ENCODE measurements around the gene PCNX2. TPM values are rescaled to one million over a fixed set of nuclear protein-coding genes. Genes with fewer than 3 reads are reported as not detected.

Gene PCNX2
- total RNA-seq, 1 experiment from 2014 or later: 15.0 TPM

- H3K9me3 Mint-ChIP-seq (ENCODE audit: unreplicated experiment): peaks cover 9% of the 10 kb centered on the region
- intact Hi-C loops (cut with micrococcal nuclease; ENCODE audit: unreplicated experiment): no loop called here
- peaks cover 2% of the 10 kb centered on the region; the same call in 1 of the 2 replicates for H3K9me3 ChIP-seq
- TF ChIP-seq, protein P1, sequence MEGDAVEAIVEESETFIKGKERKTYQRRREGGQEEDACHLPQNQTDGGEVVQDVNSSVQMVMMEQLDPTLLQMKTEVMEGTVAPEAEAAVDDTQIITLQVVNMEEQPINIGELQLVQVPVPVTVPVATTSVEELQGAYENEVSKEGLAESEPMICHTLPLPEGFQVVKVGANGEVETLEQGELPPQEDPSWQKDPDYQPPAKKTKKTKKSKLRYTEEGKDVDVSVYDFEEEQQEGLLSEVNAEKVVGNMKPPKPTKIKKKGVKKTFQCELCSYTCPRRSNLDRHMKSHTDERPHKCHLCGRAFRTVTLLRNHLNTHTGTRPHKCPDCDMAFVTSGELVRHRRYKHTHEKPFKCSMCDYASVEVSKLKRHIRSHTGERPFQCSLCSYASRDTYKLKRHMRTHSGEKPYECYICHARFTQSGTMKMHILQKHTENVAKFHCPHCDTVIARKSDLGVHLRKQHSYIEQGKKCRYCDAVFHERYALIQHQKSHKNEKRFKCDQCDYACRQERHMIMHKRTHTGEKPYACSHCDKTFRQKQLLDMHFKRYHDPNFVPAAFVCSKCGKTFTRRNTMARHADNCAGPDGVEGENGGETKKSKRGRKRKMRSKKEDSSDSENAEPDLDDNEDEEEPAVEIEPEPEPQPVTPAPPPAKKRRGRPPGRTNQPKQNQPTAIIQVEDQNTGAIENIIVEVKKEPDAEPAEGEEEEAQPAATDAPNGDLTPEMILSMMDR (IDR thresholded peaks at IDR 0.05; ENCODE audit: insufficient read depth in 1 of 2, low read depth in 1 of 2, low read length in 1 of 2, severe bottlenecking in 1 of 2, unreplicated experiment in 1 of 2): no peak
- DNase-seq: no peak
- H3K27me3 ChIP-seq (replicated peaks; ENCODE audit: control insufficient read depth, insufficient read depth, low read length): no peaks in the 10 kb centered on the region
- ChIA-PET POLR2A (no interaction called here), CTCF (no interaction called here)
- H3K27me3 Mint-ChIP-seq (ENCODE audit: insufficient read depth, unreplicated experiment): no peaks in the 10 kb centered on the region
- peaks cover 16% of the 10 kb centered on the region for H3K36me3 Mint-ChIP-seq (ENCODE audit: insufficient read depth, unreplicated experiment)
- H3K4me3 ChIP-seq (ENCODE audit: low read depth, low read length): no peak overlapping the region
- peaks cover 7% of the 10 kb centered on the region for H3K4me1 Mint-ChIP-seq (ENCODE audit: low read depth, unreplicated experiment)
- no peak overlapping the region for H3K4me3 Mint-ChIP-seq (ENCODE audit: unreplicated experiment)
- no peak overlapping the region for H3K27ac Mint-ChIP-seq (ENCODE audit: unreplicated experiment)
- no peaks in the 10 kb centered on the region; the same call in none of the 2 replicates for H3K36me3 ChIP-seq (ENCODE audit: control insufficient read depth, insufficient read depth, low read length)
- H3K4me1 ChIP-seq: peaks cover 7% of the 10 kb centered on the region
- BruUV-seq (replicated peaks): no TSS peak
These were observed 332.5 kb downstream of the PCNX2 start for GRCh38 chr1:232962761-232963745.

DNA sequence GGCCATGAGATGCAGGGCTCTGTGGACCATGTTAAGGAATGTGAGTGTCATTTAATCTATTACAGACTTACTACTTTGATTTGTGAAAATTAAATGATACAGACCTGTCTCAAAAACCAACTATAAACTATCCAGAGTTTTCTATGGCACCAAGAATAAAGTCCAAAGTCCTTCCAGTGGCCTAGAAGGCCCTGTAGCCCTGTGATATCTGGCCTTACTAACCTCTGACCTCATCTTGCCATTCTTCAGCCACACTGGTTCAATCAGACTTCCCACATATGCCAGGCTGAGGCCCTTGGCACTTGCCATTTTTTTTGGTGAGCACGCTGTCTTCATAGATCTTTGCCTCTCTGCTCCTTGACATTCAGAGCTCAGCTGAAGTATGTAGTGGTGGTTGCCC lies 337.5 kb downstream of the PCNX2 start:
- Mint-ChIP-seq H3K4me1 (ENCODE audit: low read depth, unreplicated experiment) (peaks cover under 1% of the 10 kb centered on the region), H3K36me3 (ENCODE audit: insufficient read depth, unreplicated experiment) (peaks cover 23% of the 10 kb centered on the region), H3K4me3 (ENCODE audit: unreplicated experiment) (no peak overlapping the region), H3K9me3 (ENCODE audit: unreplicated experiment) (peaks cover 20% of the 10 kb centered on the region), H3K27ac (ENCODE audit: unreplicated experiment) (no peak overlapping the region), H3K27me3 (ENCODE audit: insufficient read depth, unreplicated experiment) (no peaks in the 10 kb centered on the region)
- TF ChIP-seq, protein P1 (IDR thresholded peaks at IDR 0.05; ENCODE audit: insufficient read depth in 1 of 2, low read depth in 1 of 2, low read length in 1 of 2, severe bottlenecking in 1 of 2, unreplicated experiment in 1 of 2): no peak
- intact Hi-C loops (cut with micrococcal nuclease; ENCODE audit: unreplicated experiment): no loop called here
- Histone ChIP-seq H3K36me3 (ENCODE audit: control insufficient read depth, insufficient read depth, low read length) (peaks cover 2% of the 10 kb centered on the region), H3K4me3 (ENCODE audit: low read depth, low read length) (no peak overlapping the region), H3K4me1 (peaks cover 9% of the 10 kb centered on the region), H3K27me3 (replicated peaks; ENCODE audit: control insufficient read depth, insufficient read depth, low read length) (no peaks in the 10 kb centered on the region), H3K9me3 (peaks cover 4% of the 10 kb centered on the region)
- DNase-seq: no peak
- BruUV-seq (replicated peaks): no TSS peak
- CTCF ChIA-PET: no interaction called here
- POLR2A ChIA-PET: no interaction called here

DNA sequence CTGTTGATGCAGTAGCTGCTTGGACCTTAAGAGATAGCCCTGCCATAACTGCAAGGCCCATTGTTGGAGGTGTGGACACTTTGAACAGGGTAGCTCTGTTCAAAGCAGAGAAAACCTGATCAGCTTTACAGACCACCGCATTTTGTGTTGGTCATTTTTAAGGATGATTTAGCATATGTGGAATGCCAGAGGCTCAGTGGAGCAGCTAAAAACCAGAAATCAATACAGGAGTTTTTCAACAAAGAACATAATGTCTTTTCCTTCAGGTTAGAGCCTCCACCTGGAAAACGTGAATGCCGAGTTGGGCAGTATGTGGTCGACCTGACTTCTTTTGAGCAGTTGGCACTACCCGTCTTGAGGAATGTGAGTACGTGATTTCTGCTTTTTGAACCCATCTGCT lies 339.4 kb downstream of the PCNX2 start:
- H3K4me1 ChIP-seq: peaks cover 8% of the 10 kb centered on the region; the same call in 1 of the 2 replicates
- no TSS peak for BruUV-seq (replicated peaks)
- POLR2A ChIA-PET: no interaction called here
- DNase-seq: no peak
- TF ChIP-seq, protein P1 (IDR thresholded peaks at IDR 0.05; ENCODE audit: insufficient read depth in 1 of 2, low read depth in 1 of 2, low read length in 1 of 2, severe bottlenecking in 1 of 2, unreplicated experiment in 1 of 2): no peak
- CTCF ChIA-PET: no interaction called here
- H3K4me3 ChIP-seq (ENCODE audit: low read depth, low read length): no peak overlapping the region
- H3K36me3 ChIP-seq (ENCODE audit: control insufficient read depth, insufficient read depth, low read length): peaks cover 2% of the 10 kb centered on the region
- Mint-ChIP-seq H3K9me3 (ENCODE audit: unreplicated experiment) (peaks cover 20% of the 10 kb centered on the region), H3K27me3 (ENCODE audit: insufficient read depth, unreplicated experiment) (no peaks in the 10 kb centered on the region), H3K4me3 (ENCODE audit: unreplicated experiment) (no peak overlapping the region), H3K27ac (ENCODE audit: unreplicated experiment) (no peak overlapping the region), H3K4me1 (ENCODE audit: low read depth, unreplicated experiment) (peaks cover 19% of the 10 kb centered on the region), H3K36me3 (ENCODE audit: insufficient read depth, unreplicated experiment) (peaks cover 27% of the 10 kb centered on the region)
- no peaks in the 10 kb centered on the region for H3K27me3 ChIP-seq (replicated peaks; ENCODE audit: control insufficient read depth, insufficient read depth, low read length)
- H3K9me3 ChIP-seq: peaks cover 4% of the 10 kb centered on the region
- intact Hi-C loops (cut with micrococcal nuclease; ENCODE audit: unreplicated experiment): no loop called here
